GM06990 (cell line): ENCODE data around the gene PI4K2A.
A peak's percentile ranks its signal among the peaks of the same experiment; 100 is the strongest.
"Not testable (repeated sequence)": the region's sequence is repeated elsewhere in the genome, so short reads cannot be mapped to it uniquely, and the experiment has no call there.

Experiments
- DNase-seq: peaks from one replicate; pipeline ENCODE4 v3.0.0-alpha.2; 2011; ENCODE audit not compliant: insufficient read length; ENCODE audit errors: extremely low read depth
- H3K27me3 ChIP-seq: replicated peaks from 2 replicates; pipeline ENCODE4 v1.6.0; 2011; ENCODE audit warnings: low read length; ENCODE audit not compliant: control insufficient read depth, insufficient read depth
- H3K36me3 ChIP-seq: 2 replicates; pipeline ENCODE4 v1.5.1; 2011; ENCODE audit warnings: low read length; ENCODE audit not compliant: control insufficient read depth, insufficient read depth
- H3K4me3 ChIP-seq: replicated peaks from 2 replicates; pipeline ENCODE4 v1.5.1; 2011; ENCODE audit warnings: low read depth, mild to moderate bottlenecking, control low read depth, low read length
- CTCF ChIP-seq: IDR thresholded peaks from 2 replicates; pipeline ENCODE4 v1.5.1; 2011; ENCODE audit warnings: low read length, control low read depth, mild to moderate bottlenecking, inconsistent platforms; ENCODE audit not compliant: insufficient read depth, poor library complexity, severe bottlenecking

PI4K2A gene

DNA sequence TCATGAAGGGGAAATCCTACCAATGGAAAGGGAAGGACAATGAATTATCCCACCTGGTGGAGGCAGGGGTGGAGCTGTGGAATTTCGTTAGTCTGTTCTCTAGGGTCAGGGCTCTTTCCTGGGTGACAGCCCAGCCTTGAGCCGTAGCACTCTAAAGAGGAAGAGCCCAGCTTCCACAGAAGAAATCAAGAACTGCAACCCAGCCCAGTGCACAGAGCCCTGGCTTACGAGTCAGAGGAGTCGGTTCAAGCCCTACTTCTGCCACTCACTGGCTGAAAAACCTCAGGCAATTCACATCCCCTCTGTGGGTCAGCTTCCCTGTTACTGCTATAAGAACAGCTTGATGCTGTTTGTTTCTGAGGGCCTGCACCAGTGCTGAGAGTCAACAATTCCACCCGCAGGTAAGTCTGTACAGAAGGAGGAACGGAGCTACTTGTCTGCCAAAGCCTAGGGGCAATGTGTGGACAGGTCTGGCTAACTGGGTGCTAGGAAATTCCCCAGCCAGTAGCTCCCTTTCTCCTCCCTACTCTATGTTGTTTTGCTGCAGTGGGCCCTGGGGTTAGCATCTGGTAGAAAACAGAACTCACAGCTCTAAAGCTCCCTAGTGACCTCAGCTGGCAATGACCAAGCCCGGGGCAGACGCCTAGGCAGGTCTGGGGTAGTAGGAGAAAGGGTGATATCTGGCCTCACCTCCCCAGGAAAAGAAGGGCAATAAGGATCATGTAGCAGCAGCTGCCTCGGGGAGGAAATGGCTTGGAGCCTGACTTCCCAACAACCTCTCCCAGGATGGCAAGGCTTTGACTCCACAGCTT, 43.3 kb downstream of the PI4K2A start:
- Histone ChIP-seq H3K4me3 (no peak overlapping the region), H3K27me3 (no peaks in the 10 kb centered on the region)
- no peak for DNase-seq

GRCh38 chr10:97684368-97684713, 43.9 kb downstream of the PI4K2A start:
- H3K4me3 ChIP-seq, H3K36me3 ChIP-seq, H3K27me3 ChIP-seq, DNase-seq: not testable (repeated sequence)

More for the DNA sequence above, 43.3 kb downstream of the PI4K2A start:
- no peaks in the 10 kb centered on the region for H3K36me3 ChIP-seq
- TF ChIP-seq CTCF, result no peak

- TF ChIP-seq CTCF, result no peak
- no peaks in the 10 kb centered on the region for H3K27me3 ChIP-seq
- no peak for DNase-seq
- no peaks in the 10 kb centered on the region for H3K36me3 ChIP-seq
- H3K4me3 ChIP-seq, result no peak overlapping the region
Observed at GRCh38 chr10:97684866-97685394, 44.5 kb downstream of the PI4K2A start.

- TF ChIP-seq CTCF, result no peak
- H3K36me3 ChIP-seq, result no peaks in the 10 kb centered on the region
- no peak for DNase-seq
- no peak overlapping the region for H3K4me3 ChIP-seq
- no peaks in the 10 kb centered on the region for H3K27me3 ChIP-seq
Observed at GRCh38 chr10:97685395-97685958, 45.0 kb downstream of the PI4K2A start.

- H3K27me3 ChIP-seq, result no peaks in the 10 kb centered on the region
- H3K36me3 ChIP-seq, result no peaks in the 10 kb centered on the region
- no peak for TF ChIP-seq CTCF
- DNase-seq, result peak; percentile 23
- H3K4me3 ChIP-seq, result peak overlapping the region; percentile 69
Observed at GRCh38 chr10:97686301-97686961, 46.0 kb downstream of the PI4K2A start.
